GM12874 (cell line): ENCODE results near the gene CLRN3.

Experiments
- TF ChIP-seq, protein P1 (sequence below): IDR thresholded peaks from 2 replicates; pipeline ENCODE4 v1.5.1; 2011; ENCODE audit warnings: low read depth, mild to moderate bottlenecking, control low read depth, low read length, moderate library complexity; ENCODE audit not compliant: insufficient read depth

CLRN3 gene

GRCh38 chr10:127933271-127933670, 40.5 kb upstream of the CLRN3 start:
- TF ChIP-seq, protein P1, sequence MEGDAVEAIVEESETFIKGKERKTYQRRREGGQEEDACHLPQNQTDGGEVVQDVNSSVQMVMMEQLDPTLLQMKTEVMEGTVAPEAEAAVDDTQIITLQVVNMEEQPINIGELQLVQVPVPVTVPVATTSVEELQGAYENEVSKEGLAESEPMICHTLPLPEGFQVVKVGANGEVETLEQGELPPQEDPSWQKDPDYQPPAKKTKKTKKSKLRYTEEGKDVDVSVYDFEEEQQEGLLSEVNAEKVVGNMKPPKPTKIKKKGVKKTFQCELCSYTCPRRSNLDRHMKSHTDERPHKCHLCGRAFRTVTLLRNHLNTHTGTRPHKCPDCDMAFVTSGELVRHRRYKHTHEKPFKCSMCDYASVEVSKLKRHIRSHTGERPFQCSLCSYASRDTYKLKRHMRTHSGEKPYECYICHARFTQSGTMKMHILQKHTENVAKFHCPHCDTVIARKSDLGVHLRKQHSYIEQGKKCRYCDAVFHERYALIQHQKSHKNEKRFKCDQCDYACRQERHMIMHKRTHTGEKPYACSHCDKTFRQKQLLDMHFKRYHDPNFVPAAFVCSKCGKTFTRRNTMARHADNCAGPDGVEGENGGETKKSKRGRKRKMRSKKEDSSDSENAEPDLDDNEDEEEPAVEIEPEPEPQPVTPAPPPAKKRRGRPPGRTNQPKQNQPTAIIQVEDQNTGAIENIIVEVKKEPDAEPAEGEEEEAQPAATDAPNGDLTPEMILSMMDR, result no peak

GRCh38 chr10:127932521-127933270, 40.0 kb upstream of the CLRN3 start:
- TF ChIP-seq, protein P1, result no peak

DNA sequence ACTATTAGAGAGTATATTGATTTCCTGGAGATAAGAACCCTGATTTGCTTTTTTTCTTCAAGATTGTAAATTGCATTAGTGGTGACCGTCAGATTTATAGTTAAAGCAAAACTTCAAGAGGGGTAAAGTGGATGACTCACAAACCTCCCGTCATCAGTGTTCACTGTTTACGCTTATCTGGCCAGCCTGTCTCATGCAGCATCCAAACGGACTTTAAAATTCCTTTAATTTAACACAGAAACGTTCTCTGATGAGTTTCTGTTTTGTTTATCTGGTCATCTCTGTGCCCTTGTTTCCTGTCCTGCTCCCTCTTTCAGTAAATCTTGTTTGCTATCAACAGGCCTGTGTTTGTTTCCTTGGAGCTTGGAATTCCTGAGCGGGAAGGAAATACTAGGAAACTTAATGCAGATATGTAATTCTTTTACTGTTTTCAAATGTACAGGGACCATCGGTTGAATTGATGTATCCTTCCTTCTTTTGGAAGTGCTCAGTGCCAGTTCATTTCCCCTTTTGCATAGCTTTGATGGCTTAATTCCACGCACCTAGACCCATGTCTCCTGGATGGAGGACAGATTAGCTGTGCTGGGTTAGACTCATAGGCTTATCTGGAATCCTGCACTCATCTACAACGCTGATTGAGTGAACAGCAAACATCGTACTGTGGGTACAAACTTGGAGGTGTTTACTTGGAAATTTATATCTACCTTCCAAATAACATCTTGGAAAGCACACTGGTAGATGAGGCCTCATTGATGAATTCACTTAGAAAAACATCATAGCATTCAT, 35.5 kb upstream of the CLRN3 start:
- TF ChIP-seq, protein P1, result no peak

GRCh38 chr10:127926455-127926854, 33.7 kb upstream of the CLRN3 start:
- TF ChIP-seq, protein P1, result no peak

DNA sequence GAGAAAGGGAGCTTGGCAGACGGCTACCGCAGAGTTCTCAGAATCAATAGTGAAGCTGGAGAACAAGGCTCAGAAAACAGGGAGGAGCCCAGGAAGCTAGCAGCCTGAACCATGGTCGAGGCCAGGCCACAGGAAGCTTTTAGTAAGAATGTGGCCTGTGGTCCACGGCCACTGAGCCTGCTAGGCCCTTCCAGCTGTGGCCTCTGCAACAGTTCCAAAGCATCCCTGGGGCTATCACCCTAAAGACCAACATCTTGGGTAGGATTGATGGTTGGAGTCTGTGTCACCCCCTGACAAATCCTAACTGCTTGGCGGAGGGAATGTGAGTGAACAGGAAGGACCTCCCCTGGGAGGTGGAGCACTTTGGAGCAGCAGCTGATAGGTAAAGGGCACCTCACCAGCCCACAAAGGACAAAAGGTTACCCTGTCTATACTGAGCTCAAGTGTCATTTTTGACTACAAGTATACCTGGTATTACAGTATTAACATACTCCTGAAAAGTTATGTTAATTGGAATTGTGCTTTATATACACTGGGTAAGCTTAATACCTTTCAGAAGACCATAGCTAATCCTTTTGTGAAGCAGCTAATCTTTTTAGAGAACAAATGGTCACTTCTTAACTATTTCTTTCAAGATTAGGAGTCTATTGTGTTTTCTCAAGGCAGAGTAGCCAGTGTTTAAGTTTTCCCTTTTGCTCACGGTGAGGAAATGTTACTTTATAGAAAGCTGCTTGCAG, 32.9 kb upstream of the CLRN3 start:
- TF ChIP-seq, protein P1, result no peak

GRCh38 chr10:127923646-127924045, 30.9 kb upstream of the CLRN3 start:
- TF ChIP-seq, protein P1, result no peak

DNA sequence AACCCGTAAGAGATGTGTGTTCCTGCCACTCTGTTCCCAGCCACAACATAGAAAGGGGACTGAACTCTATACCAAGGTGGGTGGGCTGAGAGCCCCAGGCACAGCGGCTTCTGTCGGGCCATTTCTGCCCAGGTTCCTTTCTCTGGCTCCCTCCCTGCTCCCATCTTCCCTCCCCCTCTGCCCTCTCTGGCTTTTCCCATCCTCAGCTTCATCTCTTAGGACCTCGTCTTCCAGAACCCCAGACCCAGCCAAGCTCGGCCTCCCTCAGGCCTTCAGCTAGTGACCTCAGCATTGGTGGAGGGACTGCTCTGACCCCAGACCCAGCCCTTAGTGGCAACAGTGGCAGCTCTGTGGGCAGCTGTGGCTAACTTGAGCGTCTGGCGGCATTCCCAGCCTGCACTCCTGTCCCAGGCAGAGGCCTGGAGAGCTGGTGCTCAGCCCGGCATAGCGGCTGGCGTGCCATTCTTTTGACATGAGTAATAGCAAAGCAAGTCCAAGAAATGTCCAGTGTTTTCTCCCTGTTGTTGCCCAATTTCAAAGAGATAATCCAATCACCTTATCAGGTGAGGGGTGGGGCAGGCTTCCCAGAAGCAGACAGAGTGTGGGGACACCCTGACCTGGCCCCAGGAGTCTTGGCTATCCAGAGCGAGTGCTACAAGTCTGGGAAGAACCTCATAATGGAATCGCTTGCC, 30.1 kb upstream of the CLRN3 start:
- TF ChIP-seq, protein P1, result no peak
